Tibial nerve (tissue), 3 donors: Measurements from ENCODE around the gene AUTS2.

ENCODE experiments used
- CTCF ChIP-seq, 5 experiments: fragments of 200-600 bp in 3 of 5; fragments of 450-650 bp in 2 of 5; sonication (generic) in 3 of 5; IDR thresholded peaks; one replicate each; pipeline ENCODE4 v1.5.1; 2016 to 2019; ENCODE audit warnings: antibody characterized with exemption in 5 of 5, mild to moderate bottlenecking in 3 of 5, moderate library complexity in 2 of 5
- POLR2A ChIP-seq, 2 donors: fragments of 450-650 bp; IDR thresholded peaks; one replicate each; pipeline ENCODE4 v1.6.1; 2017; ENCODE audit warnings: antibody characterized with exemption in 2 of 2, mild to moderate bottlenecking in 2 of 2, moderate library complexity in 2 of 2

GRCh38 chr7:69803699-69804516 is 205.6 kb downstream of the AUTS2 start:
- TF ChIP-seq CTCF (IDR thresholded peaks at IDR 0.05), result no peak
- no peak for TF ChIP-seq POLR2A (IDR thresholded peaks at IDR 0.05)
